ENCODE measurements around the gene INAFM2. TPM values are rescaled to one million over a fixed set of nuclear protein-coding genes. Genes with fewer than 3 reads are reported as not detected.

Gene INAFM2
- total and polyA plus RNA-seq, 4 donors = 3.3 to 5.7 (median 4.4) TPM

DNA sequence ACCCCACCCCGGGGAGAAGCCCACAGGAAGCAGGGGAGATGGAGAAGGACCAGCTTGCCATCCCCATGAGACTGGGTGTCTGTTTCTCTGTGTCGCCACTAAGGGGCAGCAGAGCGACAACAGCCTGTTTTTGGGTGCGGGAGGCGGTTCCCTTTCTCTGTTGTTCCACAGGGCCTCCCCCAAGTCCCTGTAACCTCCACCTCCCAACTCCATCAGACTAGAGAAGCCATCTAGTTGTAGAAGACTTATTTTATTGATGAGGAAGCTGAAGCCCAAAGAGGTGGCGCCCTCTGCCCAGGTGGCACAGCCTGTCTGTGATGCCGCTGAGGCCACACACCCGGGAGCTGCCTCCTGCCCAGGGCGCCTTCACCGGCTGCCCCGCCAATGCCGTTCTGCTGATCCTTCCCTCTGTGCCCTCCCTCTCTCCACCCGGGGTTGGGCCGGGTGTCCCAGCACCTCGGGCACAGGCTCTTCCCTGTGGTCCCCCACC lies 21.2 kb downstream of the INAFM2 start:
- peak; percentile 65 for DNase-seq (ENCODE audit: low spot score)
- Histone ChIP-seq H3K27me3 (ENCODE audit: control insufficient read depth in 4 of 4, insufficient read depth in 4 of 4, low read length in 3 of 4) (no peaks in the 10 kb centered on the region), H3K9me3 (ENCODE audit: control insufficient read depth in 4 of 4, low read length in 3 of 4) (no peaks in the 10 kb centered on the region), H3K36me3 (ENCODE audit: control insufficient read depth in 4 of 4, insufficient read depth in 3 of 4, low read depth in 1 of 4, low read length in 3 of 4) (no peaks in the 10 kb centered on the region), H3K27ac (ENCODE audit: low read depth in 1 of 2, low read length in 2 of 2) (no peak overlapping the region), H3K4me1 (ENCODE audit: control insufficient read depth in 4 of 4, insufficient read depth in 4 of 4, low read length in 3 of 4) (peaks cover 7 to 16% (median 13%) of the 10 kb centered on the region in 4 donors), H3K4me3 (ENCODE audit: low read depth in 1 of 3, low read length in 3 of 3) (no peak overlapping the region), H3K9ac (ENCODE audit: low read depth in 1 of 2, low read length in 2 of 2) (no peak overlapping the region)
- 26% methylated on average over 15 of the region's 15 CpGs for WGBS
- TF ChIP-seq SP1 (IDR thresholded peaks at IDR 0.05) = no peak
- TF ChIP-seq JUND (IDR thresholded peaks at IDR 0.05) = no peak
- TF ChIP-seq YY1 (IDR thresholded peaks at IDR 0.05) = no peak
- TF ChIP-seq, protein P1, sequence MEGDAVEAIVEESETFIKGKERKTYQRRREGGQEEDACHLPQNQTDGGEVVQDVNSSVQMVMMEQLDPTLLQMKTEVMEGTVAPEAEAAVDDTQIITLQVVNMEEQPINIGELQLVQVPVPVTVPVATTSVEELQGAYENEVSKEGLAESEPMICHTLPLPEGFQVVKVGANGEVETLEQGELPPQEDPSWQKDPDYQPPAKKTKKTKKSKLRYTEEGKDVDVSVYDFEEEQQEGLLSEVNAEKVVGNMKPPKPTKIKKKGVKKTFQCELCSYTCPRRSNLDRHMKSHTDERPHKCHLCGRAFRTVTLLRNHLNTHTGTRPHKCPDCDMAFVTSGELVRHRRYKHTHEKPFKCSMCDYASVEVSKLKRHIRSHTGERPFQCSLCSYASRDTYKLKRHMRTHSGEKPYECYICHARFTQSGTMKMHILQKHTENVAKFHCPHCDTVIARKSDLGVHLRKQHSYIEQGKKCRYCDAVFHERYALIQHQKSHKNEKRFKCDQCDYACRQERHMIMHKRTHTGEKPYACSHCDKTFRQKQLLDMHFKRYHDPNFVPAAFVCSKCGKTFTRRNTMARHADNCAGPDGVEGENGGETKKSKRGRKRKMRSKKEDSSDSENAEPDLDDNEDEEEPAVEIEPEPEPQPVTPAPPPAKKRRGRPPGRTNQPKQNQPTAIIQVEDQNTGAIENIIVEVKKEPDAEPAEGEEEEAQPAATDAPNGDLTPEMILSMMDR (IDR thresholded peaks at IDR 0.05; ENCODE audit: low read depth, low read length, missing input control) = peak; percentile 75
- TF ChIP-seq RAD21 (IDR thresholded peaks at IDR 0.05) = peak; percentile 82 to 85
- no peak for TF ChIP-seq EGR1 (IDR thresholded peaks at IDR 0.05; ENCODE audit: low read depth in 2 of 2)

DNA sequence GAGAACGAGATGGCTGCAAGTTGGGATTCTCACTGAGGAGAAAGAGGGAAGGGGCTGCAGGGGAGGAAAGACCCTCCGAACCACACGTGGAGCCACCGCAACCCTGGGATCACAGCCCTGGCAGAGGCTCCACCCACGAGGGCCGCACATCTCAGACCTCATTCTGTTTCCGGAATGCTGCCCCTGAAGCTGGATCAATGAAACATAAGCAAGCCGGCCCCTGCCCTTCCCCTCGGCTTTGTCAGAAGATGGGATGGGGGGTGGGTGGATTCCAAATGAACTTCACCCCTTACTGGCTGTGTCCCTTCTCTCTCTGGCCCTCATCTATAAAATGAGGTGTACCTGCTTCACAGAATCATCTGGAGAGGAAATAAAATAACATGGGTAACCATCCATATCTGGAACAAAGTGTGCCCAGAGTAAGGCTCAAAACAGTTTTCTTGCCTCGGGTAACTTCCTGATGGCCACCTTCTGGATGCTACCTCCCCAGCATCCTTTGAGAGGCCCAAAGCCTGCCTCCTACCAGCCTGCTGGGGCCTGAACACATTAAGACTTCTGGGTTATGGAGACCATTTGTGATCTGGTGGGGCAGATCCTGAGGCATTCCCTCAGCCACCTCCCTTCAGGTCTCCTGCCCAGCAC lies 21.9 kb downstream of the INAFM2 start:
- no peak for TF ChIP-seq EGR1 (IDR thresholded peaks at IDR 0.05; ENCODE audit: low read depth in 2 of 2)
- no peak for TF ChIP-seq HNF4A (conservative IDR thresholded peaks at IDR 0.05)
- TF ChIP-seq JUND (IDR thresholded peaks at IDR 0.05) = no peak
- TF ChIP-seq SP1 (IDR thresholded peaks at IDR 0.05) = no peak
- TF ChIP-seq FOXA1 (IDR thresholded peaks at IDR 0.05) = no peak
- TF ChIP-seq, protein P2, sequence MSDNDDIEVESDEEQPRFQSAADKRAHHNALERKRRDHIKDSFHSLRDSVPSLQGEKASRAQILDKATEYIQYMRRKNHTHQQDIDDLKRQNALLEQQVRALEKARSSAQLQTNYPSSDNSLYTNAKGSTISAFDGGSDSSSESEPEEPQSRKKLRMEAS (IDR thresholded peaks at IDR 0.05) = no peak
- no peak for TF ChIP-seq FOXA2 (IDR thresholded peaks at IDR 0.05)
- TF ChIP-seq, protein P3, sequence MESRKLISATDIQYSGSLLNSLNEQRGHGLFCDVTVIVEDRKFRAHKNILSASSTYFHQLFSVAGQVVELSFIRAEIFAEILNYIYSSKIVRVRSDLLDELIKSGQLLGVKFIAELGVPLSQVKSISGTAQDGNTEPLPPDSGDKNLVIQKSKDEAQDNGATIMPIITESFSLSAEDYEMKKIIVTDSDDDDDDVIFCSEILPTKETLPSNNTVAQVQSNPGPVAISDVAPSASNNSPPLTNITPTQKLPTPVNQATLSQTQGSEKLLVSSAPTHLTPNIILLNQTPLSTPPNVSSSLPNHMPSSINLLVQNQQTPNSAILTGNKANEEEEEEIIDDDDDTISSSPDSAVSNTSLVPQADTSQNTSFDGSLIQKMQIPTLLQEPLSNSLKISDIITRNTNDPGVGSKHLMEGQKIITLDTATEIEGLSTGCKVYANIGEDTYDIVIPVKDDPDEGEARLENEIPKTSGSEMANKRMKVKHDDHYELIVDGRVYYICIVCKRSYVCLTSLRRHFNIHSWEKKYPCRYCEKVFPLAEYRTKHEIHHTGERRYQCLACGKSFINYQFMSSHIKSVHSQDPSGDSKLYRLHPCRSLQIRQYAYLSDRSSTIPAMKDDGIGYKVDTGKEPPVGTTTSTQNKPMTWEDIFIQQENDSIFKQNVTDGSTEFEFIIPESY (IDR thresholded peaks at IDR 0.05) = no peak
- TF ChIP-seq, protein P1 (IDR thresholded peaks at IDR 0.05; ENCODE audit: low read depth, low read length, missing input control) = no peak
- TF ChIP-seq, protein P4, sequence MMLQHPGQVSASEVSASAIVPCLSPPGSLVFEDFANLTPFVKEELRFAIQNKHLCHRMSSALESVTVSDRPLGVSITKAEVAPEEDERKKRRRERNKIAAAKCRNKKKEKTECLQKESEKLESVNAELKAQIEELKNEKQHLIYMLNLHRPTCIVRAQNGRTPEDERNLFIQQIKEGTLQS (IDR thresholded peaks at IDR 0.05) = no peak
- no peak for TF ChIP-seq TAF1 (conservative IDR thresholded peaks at IDR 0.05)
- no peak for TF ChIP-seq GABPA (IDR thresholded peaks at IDR 0.05 in 1 of 2, conservative IDR thresholded peaks at IDR 0.05 in 1 of 2)
- TF ChIP-seq YY1 (IDR thresholded peaks at IDR 0.05) = no peak
- no peak for TF ChIP-seq RAD21 (IDR thresholded peaks at IDR 0.05)
- TF ChIP-seq, protein P5, sequence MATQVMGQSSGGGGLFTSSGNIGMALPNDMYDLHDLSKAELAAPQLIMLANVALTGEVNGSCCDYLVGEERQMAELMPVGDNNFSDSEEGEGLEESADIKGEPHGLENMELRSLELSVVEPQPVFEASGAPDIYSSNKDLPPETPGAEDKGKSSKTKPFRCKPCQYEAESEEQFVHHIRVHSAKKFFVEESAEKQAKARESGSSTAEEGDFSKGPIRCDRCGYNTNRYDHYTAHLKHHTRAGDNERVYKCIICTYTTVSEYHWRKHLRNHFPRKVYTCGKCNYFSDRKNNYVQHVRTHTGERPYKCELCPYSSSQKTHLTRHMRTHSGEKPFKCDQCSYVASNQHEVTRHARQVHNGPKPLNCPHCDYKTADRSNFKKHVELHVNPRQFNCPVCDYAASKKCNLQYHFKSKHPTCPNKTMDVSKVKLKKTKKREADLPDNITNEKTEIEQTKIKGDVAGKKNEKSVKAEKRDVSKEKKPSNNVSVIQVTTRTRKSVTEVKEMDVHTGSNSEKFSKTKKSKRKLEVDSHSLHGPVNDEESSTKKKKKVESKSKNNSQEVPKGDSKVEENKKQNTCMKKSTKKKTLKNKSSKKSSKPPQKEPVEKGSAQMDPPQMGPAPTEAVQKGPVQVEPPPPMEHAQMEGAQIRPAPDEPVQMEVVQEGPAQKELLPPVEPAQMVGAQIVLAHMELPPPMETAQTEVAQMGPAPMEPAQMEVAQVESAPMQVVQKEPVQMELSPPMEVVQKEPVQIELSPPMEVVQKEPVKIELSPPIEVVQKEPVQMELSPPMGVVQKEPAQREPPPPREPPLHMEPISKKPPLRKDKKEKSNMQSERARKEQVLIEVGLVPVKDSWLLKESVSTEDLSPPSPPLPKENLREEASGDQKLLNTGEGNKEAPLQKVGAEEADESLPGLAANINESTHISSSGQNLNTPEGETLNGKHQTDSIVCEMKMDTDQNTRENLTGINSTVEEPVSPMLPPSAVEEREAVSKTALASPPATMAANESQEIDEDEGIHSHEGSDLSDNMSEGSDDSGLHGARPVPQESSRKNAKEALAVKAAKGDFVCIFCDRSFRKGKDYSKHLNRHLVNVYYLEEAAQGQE (IDR thresholded peaks at IDR 0.05) = no peak
- no peak for TF ChIP-seq HNF4G (IDR thresholded peaks at IDR 0.05)
- H3K4me1 ChIP-seq (ENCODE audit: control insufficient read depth in 4 of 4, insufficient read depth in 4 of 4, low read length in 3 of 4) = peaks cover 3 to 9% (median 6%) of the 10 kb centered on the region in 4 donors
- no peak overlapping the region for H3K4me3 ChIP-seq (ENCODE audit: low read depth in 1 of 3, low read length in 3 of 3)
- H3K9me3 ChIP-seq (ENCODE audit: control insufficient read depth in 4 of 4, low read length in 3 of 4) = no peaks in the 10 kb centered on the region
- WGBS = 60% methylated on average over 10 of the region's 10 CpGs
- no peak for DNase-seq (ENCODE audit: low spot score)
- no peak overlapping the region for H3K27ac ChIP-seq (ENCODE audit: low read depth in 1 of 2, low read length in 2 of 2)
- no peaks in the 10 kb centered on the region for H3K27me3 ChIP-seq (ENCODE audit: control insufficient read depth in 4 of 4, insufficient read depth in 4 of 4, low read length in 3 of 4)
- no peaks in the 10 kb centered on the region for H3K36me3 ChIP-seq (ENCODE audit: control insufficient read depth in 4 of 4, insufficient read depth in 3 of 4, low read depth in 1 of 4, low read length in 3 of 4)
- no peak overlapping the region for H3K9ac ChIP-seq (ENCODE audit: low read depth in 1 of 2, low read length in 2 of 2)

Measured in liver (tissue), 9 donors.